MM.1S (cell line): ENCODE measurements around the gene CDYL2.

Experiments
- DNase-seq: peaks from one replicate; pipeline ENCODE4 v3.0.0-alpha.2; 2015
- H2AFZ ChIP-seq: fragments of 300-600 bp; sonication (generic); 2 replicates; pipeline ENCODE4 v1.6.0; 2016; ENCODE audit warnings: antibody characterized with exemption, low read length
- H3F3A ChIP-seq: fragments of 300-600 bp; sonication (generic); 2 replicates; pipeline ENCODE4 v1.6.1; 2016; ENCODE audit warnings: mild to moderate bottlenecking, antibody characterized with exemption, low read length, moderate library complexity, mixed read lengths; ENCODE audit not compliant: insufficient read depth
- H3K27ac ChIP-seq: fragments of 300-600 bp; sonication (generic); 2 replicates; pipeline ENCODE4 v1.5.1; 2016; ENCODE audit warnings: mild to moderate bottlenecking, low read length
- H3K27me3 ChIP-seq: fragments of 300-600 bp; sonication (generic); replicated peaks from 2 replicates; pipeline ENCODE4 v1.6.0; 2016; ENCODE audit warnings: low read length; ENCODE audit not compliant: insufficient read depth
- H3K36me3 ChIP-seq: fragments of 300-600 bp; sonication (generic); replicated peaks from 2 replicates; pipeline ENCODE4 v1.6.1; 2016; ENCODE audit warnings: mild to moderate bottlenecking, low read length, mixed read lengths; ENCODE audit not compliant: insufficient read depth
- H3K4me1 ChIP-seq: fragments of 300-600 bp; sonication (generic); 2 replicates; pipeline ENCODE4 v1.6.1; 2016; ENCODE audit warnings: low read length, mixed read lengths
- H3K4me2 ChIP-seq: fragments of 300-600 bp; sonication (generic); 2 replicates; pipeline ENCODE4 v1.6.0; 2016; ENCODE audit warnings: low read depth, low read length
- H3K4me3 ChIP-seq: fragments of 300-600 bp; sonication (generic); 2 replicates; pipeline ENCODE4 v1.5.1; 2016; ENCODE audit warnings: low read length, mixed read lengths
- H3K79me2 ChIP-seq: fragments of 300-600 bp; sonication (generic); 2 replicates; pipeline ENCODE4 v1.6.1; 2016; ENCODE audit warnings: mixed run types, low read length, mixed read lengths
- H3K9ac ChIP-seq: fragments of 300-600 bp; sonication (generic); 2 replicates; pipeline ENCODE4 v1.6.1; 2016; ENCODE audit warnings: low read length, mixed read lengths
- H3K9me2 ChIP-seq: fragments of 300-600 bp; sonication (generic); replicated peaks from 2 replicates; pipeline ENCODE4 v1.6.1; 2016; ENCODE audit warnings: mild to moderate bottlenecking, low read length, mixed read lengths; ENCODE audit not compliant: insufficient read depth
- H3K9me3 ChIP-seq: fragments of 300-600 bp; sonication (generic); replicated peaks from 2 replicates; pipeline ENCODE4 v1.6.1; 2016; ENCODE audit warnings: mild to moderate bottlenecking, low read length, mixed read lengths; ENCODE audit not compliant: insufficient read depth
- H4K20me1 ChIP-seq: fragments of 300-600 bp; sonication (generic); 2 replicates; pipeline ENCODE4 v1.6.1; 2016; ENCODE audit warnings: mild to moderate bottlenecking, low read length, moderate library complexity, mixed read lengths; ENCODE audit not compliant: insufficient read depth
- EZH2 ChIP-seq: fragments of 300-600 bp; sonication (generic); optimal IDR thresholded peaks from 2 replicates; pipeline ENCODE3; 2017; ENCODE audit warnings: low read depth, mild to moderate bottlenecking, antibody characterized with exemption, low read length, mixed read lengths
- EZH2phosphoT487 ChIP-seq: fragments of 300-600 bp; sonication (generic); IDR thresholded peaks from 2 replicates; pipeline ENCODE4 v1.6.1; 2018; ENCODE audit warnings: antibody characterized with exemption, low read length
- TF ChIP-seq, protein P1 (sequence below): fragments of 300-600 bp; sonication (generic); IDR thresholded peaks from 2 replicates; pipeline ENCODE4 v1.5.1; 2016; ENCODE audit warnings: antibody characterized with exemption, low read length, mixed read lengths

Gene CDYL2

DNA sequence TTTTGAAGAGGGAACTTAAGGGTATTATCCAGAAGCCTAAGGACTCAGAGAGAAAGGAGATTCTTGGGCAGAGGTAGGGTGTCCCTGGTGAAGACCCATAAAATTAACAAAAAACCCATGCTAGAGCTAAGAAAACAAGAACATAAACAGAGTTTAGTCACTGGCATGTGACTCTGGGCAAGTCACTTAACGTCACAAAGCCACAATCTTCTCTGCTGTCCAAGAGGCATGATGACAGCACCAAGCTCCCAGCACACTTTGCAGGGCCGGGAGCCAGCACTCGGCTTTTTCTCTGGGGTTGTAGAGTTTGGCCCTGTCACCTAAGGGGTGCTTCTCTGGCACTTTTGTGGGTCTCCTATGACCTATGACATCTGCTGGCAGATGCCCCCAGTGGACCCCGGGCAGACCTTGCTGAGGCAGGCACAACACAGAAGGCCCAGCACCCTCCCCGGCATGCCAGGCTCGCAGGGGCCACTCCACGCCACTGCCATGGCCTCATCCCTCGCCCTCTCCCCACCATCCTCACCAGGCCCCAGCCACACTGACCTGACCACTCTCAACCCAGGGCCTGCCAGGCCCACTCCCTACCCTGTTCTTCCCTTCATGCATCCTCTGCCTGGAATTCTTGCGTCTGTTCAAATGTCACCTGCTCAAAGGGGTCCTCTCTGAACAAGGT lies 193.8 kb downstream of the CDYL2 start:
- Histone ChIP-seq H3K79me2 (no peaks in the 10 kb centered on the region), H3K27me3 (no peaks in the 10 kb centered on the region), H3K4me3 (no peak overlapping the region), H3K9ac (no peak overlapping the region), H3K4me2 (no peak overlapping the region), H3K36me3 (no peaks in the 10 kb centered on the region), H3F3A (no peaks in the 10 kb centered on the region), H3K4me1 (no peaks in the 10 kb centered on the region), H3K27ac (no peak overlapping the region), H4K20me1 (no peaks in the 10 kb centered on the region), H3K9me3 (no peaks in the 10 kb centered on the region), H2AFZ (no peak overlapping the region), H3K9me2 (no peaks in the 10 kb centered on the region)
- TF ChIP-seq EZH2 = no peak
- TF ChIP-seq, protein P1, sequence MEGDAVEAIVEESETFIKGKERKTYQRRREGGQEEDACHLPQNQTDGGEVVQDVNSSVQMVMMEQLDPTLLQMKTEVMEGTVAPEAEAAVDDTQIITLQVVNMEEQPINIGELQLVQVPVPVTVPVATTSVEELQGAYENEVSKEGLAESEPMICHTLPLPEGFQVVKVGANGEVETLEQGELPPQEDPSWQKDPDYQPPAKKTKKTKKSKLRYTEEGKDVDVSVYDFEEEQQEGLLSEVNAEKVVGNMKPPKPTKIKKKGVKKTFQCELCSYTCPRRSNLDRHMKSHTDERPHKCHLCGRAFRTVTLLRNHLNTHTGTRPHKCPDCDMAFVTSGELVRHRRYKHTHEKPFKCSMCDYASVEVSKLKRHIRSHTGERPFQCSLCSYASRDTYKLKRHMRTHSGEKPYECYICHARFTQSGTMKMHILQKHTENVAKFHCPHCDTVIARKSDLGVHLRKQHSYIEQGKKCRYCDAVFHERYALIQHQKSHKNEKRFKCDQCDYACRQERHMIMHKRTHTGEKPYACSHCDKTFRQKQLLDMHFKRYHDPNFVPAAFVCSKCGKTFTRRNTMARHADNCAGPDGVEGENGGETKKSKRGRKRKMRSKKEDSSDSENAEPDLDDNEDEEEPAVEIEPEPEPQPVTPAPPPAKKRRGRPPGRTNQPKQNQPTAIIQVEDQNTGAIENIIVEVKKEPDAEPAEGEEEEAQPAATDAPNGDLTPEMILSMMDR = no peak
- TF ChIP-seq EZH2phosphoT487 = no peak
- no peak for DNase-seq

DNA sequence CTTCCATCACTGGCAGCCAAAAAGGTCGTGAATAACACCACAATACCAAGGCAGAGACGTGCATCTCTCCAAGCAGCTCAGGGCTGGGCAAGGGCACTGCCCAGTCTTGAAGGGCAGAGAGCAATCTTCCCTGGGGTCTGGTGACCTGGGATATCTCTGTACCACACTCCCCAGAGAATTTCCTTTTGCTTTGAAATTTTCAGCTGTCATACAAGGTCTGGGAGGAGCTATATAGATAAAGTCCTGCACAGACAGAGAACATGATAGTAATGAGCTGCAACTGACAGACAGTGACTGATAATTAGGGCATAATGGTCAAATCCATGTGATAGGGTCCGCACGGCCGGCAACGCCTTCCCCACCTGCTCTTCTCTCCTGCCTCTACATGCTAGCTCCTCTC lies 195.5 kb downstream of the CDYL2 start:
- H2AFZ ChIP-seq = no peak overlapping the region
- H3K9me3 ChIP-seq = no peaks in the 10 kb centered on the region
- H3K9ac ChIP-seq = no peak overlapping the region
- H3K4me1 ChIP-seq = no peaks in the 10 kb centered on the region
- no peaks in the 10 kb centered on the region for H3K27me3 ChIP-seq
- H3K36me3 ChIP-seq = no peaks in the 10 kb centered on the region
- TF ChIP-seq EZH2 (no peak), EZH2phosphoT487 (no peak)
- TF ChIP-seq, protein P1 = no peak
- DNase-seq = no peak
- no peaks in the 10 kb centered on the region for H3K79me2 ChIP-seq
- H3F3A ChIP-seq = no peaks in the 10 kb centered on the region
- no peaks in the 10 kb centered on the region for H3K9me2 ChIP-seq
- H3K4me3 ChIP-seq = no peak overlapping the region
- H3K4me2 ChIP-seq = no peak overlapping the region
- H3K27ac ChIP-seq = no peak overlapping the region
- H4K20me1 ChIP-seq = no peaks in the 10 kb centered on the region

DNA sequence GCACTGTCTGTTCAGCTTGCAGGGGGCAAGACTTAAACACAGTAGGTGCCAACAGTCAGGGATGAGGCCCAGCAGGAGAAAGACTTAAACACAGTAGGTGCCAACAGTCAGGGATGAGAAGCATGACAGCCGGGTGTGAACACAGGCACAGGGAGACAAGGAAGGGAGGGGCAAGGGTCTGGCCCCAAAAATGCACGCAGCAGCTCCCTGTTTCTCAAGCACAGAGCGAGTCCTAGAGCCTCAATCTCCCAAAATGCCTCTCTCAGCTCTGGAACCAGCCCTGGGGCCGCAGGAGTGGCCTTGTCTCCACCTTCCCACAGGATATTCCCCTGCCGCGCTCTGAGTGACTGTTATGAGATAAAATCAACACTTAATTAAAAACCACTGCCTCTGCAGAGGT lies 197.2 kb downstream of the CDYL2 start:
- Histone ChIP-seq H3K27me3 (no peaks in the 10 kb centered on the region), H3K4me1 (no peaks in the 10 kb centered on the region), H3K4me3 (no peak overlapping the region), H3F3A (no peaks in the 10 kb centered on the region), H3K36me3 (no peaks in the 10 kb centered on the region), H3K4me2 (no peak overlapping the region), H3K9me3 (no peaks in the 10 kb centered on the region), H3K9me2 (no peaks in the 10 kb centered on the region), H3K9ac (no peak overlapping the region), H3K27ac (no peak overlapping the region), H4K20me1 (no peaks in the 10 kb centered on the region), H2AFZ (no peak overlapping the region), H3K79me2 (no peaks in the 10 kb centered on the region)
- no peak for DNase-seq
- no peak for TF ChIP-seq EZH2phosphoT487

DNA sequence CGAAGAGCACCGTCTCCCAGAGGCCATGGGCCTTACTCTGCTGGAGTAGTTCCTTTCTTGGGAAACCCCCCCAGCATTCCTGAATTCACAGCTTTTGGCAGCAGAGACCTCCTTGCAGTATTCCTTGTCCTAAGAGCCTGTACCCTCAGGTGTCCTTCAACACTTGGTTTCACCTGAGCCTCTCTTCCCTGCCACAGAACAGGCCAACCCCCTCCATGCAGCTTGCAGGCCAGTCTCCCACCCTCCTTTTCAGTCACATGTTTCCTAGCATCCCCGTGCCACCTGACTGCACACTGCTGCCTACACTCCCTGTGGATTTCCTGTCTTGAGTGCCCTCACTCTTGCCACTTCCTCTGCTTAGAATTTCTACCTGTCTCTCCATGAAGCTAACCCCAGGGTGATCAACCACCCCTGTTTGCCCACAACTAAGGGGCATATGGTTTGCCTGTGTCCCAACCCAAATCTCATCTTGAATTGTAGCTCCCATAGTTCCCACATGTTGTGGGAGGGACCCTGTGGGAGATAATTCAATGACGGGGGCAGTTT lies 198.1 kb downstream of the CDYL2 start:
- H3K4me2 ChIP-seq = no peak overlapping the region
- H3K9me2 ChIP-seq = no peaks in the 10 kb centered on the region
- no peaks in the 10 kb centered on the region for H3K27me3 ChIP-seq
- no peak overlapping the region for H3K4me3 ChIP-seq
- no peak overlapping the region for H3K9ac ChIP-seq
- no peak for DNase-seq
- H2AFZ ChIP-seq = no peak overlapping the region
- no peaks in the 10 kb centered on the region for H3K9me3 ChIP-seq
- TF ChIP-seq EZH2phosphoT487 = no peak
- no peak for TF ChIP-seq EZH2
- TF ChIP-seq, protein P1 = no peak
- H3K4me1 ChIP-seq = no peaks in the 10 kb centered on the region
- H3F3A ChIP-seq = no peaks in the 10 kb centered on the region
- H3K27ac ChIP-seq = no peak overlapping the region
- H3K79me2 ChIP-seq = no peaks in the 10 kb centered on the region
- no peaks in the 10 kb centered on the region for H3K36me3 ChIP-seq
- no peaks in the 10 kb centered on the region for H4K20me1 ChIP-seq
